ENCODE measurements around the gene SNX19. TPM values are rescaled to one million over a fixed set of nuclear protein-coding genes. Genes with fewer than 3 reads are reported as not detected.

The SNX19 gene
- polyA plus RNA-seq, 10 donors: 24.6 to 37.6 (median 33.0) TPM

DNA sequence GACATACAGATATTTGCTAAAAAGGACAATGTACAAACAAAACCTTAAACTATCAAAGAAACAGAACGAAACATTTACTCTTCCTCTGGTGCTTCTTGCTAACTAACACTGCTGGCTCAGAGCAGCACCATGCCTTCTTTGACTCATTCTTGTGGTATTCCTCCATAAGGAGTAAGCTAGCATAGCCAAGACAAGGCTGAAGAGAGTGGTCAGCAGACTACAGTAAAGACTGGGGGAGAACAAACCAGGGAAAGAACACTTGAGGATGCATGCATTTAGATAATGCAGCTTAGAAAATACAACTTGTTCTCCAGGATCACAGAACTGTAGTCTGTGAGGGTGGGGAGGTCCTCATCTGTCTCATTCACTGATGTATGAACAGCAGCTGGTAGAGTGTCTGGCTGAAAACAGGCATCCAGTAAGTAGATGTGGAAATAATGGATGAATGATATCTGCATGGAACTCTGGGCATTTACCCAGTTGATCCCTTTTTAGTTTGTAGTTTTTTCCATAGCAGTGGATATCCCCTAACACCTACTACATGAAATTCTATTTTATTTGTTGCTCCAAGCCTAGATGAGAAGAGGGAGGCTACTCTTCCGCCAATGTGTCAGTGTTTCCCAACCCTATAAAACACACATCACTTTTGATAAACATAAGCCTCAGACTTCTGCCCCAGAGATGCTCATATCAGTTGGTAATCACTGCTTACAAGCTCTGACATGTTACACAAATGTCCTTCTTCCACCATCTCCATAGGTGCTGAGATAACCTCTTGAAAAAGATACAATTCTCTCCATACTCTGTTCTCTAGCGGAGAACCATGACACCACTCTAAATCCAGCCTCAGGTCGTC lies 7.3 kb downstream of the SNX19 start:
- DNase-seq: peak in 1 of 3 donors; percentile 30

- DNase-seq: no peak
Observed at GRCh38 chr11:130908061-130908460, 8.2 kb downstream of the SNX19 start.

DNA sequence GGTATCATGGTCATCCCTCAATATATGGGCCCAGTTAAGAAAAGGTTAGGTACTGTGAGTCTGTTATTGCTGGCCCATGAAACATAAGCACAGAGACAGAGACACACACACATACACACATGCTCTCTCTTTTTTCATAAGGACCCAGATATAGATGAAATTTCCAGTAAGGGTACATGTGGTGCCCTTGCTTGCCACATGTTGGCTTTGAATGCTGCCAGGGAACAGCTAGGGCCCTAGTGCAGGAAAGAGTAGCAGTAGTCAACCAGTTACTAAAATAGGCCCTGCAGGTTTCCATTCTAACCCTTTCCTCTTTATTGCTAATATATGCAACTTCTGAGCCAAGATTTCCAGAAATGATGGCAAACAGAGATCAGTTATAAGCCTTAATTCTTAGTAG lies 9.1 kb downstream of the SNX19 start:
- no peak for DNase-seq

GRCh38 chr11:130906616-130907015 lies 9.7 kb downstream of the SNX19 start:
- DNase-seq: no peak

DNA sequence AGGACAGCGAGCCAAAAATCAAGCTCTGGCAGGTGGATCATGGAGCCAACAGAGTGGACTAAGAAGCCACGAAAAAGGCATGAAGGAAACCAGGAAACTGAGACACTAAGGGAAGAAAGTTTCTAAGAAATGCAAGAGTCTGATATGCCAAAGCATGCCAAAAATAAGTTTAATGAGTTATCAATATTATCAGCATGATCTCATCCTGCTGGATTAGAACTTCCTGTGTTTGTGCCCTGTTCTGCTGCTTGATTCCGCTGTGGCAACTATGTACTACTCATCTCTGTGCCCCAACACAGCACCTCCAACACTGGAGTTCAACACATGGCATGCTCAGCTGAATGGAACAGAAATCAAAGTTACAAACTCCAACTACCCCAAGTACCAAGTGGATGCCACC lies 10.8 kb downstream of the SNX19 start:
- no peak for DNase-seq

- no peak for DNase-seq
Observed at GRCh38 chr11:130904380-130904779, 11.9 kb downstream of the SNX19 start.

DNA sequence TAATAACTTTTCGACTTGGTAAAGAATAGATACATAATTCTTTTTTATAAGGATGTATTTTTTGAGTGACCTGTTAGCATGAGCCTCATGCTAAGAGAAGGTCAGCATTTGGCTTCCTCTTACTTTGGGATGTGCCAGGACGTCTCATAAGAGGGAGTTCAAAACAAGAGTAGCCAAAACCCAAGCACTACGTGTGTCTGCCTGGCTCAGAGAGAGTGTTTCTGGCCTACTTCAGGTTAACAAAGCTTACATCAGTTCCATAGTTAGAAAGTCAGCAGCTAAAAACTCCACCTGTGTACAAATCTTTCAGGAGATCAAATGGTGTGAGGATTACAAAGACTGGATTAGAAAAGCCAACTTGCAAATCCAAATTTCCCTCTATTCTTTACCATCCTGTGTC lies 13.9 kb downstream of the SNX19 start:
- no peak for DNase-seq

- DNase-seq: no peak
Observed at GRCh38 chr11:130899106-130899505, 17.2 kb downstream of the SNX19 start.

DNA sequence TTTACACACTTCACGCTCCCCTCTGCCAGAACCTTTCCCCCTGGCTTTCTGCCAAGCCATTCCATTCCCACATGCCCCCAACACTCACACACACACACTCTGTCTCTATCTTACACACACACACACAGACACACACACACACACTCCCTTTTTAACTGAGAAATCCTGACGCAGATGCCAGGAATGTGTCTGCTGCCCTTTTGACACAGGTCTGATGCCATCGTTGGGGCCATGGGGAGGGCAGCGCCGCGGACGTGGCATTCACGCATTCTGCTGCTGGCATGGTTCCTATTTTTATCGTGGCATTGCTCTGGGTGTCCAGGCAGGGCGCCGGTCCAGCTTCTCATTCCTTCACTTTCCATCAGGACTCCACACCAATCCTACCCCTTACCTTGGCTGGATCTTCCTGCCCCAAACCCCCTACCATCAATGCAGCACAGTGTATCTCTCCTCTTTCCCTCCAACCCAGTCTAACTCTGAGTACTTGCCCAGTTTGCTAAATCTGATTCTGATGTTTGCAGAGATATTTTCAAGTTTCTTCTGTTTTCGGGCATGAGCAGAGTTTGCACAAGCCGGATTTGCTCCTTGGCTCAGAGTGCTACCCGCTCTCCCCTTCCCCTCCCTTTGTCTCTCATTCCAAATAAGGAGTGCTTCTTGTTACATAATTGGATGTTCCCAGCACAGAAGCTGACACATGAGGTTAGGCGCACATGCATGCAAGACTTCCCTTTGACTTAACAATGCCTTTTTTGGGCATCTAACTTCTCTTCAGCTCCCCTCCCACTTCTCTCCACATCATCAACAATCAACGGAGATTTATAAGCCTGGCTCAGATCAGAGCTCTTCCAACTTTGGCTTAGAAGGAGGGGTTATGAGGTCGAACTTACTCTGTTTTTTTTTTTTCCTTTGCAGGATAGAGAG lies 18.8 kb downstream of the SNX19 start:
- DNase-seq: peak; percentile 16 to 86 (median 60)

GRCh38 chr11:130894322-130895025 lies 21.8 kb downstream of the SNX19 start:
- DNase-seq: peak; percentile 63 to 81 (median 74)

DNA sequence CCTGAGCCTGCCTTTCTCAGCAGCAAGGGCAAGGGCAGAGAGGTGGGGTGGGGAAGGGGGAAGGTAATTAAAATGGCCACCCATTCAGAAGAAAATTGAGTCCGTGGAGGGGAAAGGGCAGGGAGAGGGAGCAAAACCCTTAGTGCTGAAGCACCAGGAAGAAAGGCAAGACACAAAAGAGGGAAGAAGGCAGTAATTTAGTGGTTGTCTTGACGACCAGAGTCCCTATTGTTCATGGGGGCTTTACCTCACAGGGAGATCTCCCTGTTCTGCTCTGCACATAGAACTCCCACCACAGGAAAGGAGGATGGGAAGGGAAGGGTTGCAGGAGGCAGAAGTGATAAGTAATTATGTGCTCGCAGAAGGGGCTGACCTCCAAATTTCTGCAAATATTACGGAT lies 23.4 kb downstream of the SNX19 start:
- DNase-seq: no peak

DNA sequence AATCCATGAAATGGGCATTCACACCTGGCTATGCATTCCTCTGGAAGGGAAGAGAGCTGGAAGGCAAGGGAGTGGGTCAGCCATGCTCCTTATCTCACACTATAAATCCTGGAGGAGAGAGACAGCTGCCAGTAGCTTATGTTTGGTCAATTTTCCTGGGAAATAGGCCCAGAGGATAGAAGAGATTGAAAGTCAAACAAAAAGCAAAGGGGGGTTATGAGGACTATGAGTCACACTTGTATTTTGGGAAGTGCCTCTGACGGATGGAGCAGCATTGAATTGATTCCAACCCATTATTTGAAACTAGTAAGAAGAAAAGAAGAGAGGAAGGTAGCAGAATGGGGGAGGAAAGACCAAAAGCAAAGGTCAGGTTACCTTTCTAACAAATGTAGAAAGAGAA lies 25.0 kb downstream of the SNX19 start:
- no peak for DNase-seq

- DNase-seq: no peak
Observed at GRCh38 chr11:130890039-130890745, 26.1 kb downstream of the SNX19 start.

GRCh38 chr11:130888790-130889189 lies 27.5 kb downstream of the SNX19 start:
- no peak for DNase-seq

- DNase-seq: no peak
Observed at GRCh38 chr11:130886704-130887103, 29.6 kb downstream of the SNX19 start.

GRCh38 chr11:130882138-130882551 lies 34.1 kb downstream of the SNX19 start:
- peak in 2 of 3 donors; percentile 31 to 49 for DNase-seq

- no peak for DNase-seq
Observed at GRCh38 chr11:130881475-130882137, 34.7 kb downstream of the SNX19 start.

DNA sequence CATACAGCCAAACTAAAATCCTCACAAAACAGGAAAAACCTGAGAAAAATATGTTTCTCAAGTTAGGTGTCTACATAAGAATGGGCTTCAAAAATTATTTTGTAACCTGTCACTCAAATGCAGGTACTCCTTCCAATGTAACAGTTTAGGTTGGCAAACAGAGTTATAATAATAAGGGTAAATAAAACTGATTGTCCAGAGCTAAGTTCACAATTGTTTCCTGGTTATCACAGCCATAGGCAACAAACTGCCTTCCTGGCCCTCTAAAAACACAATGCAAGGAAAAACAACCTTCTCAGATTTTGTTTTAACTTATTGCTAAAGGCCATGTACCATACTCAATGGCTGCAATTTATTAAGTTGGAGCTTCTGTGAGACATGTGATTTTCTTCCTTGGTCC lies 36.4 kb downstream of the SNX19 start:
- no peak for DNase-seq

- no peak for DNase-seq
Observed at GRCh38 chr11:130876931-130877915, 39.1 kb downstream of the SNX19 start.

GRCh38 chr11:130876100-130876499 lies 40.2 kb downstream of the SNX19 start:
- DNase-seq: no peak
